Osteocyte (in vitro differentiated cells): ENCODE data around the gene LEMD2. TPM values are rescaled to one million over a fixed set of nuclear protein-coding genes. Genes with fewer than 3 reads are reported as not detected.
A peak's percentile ranks its signal among the peaks of the same experiment; 100 is the strongest.

Experiments
- DNase-seq: peaks from one replicate; pipeline ENCODE4 v3.0.0; 2021; ENCODE audit warnings: mixed read lengths; ENCODE audit not compliant: unreplicated experiment; ENCODE audit errors: extremely low spot score
- H3K27ac Mint-ChIP-seq: one replicate; pipeline ENCODE4 v1.8.0; 2021; ENCODE audit warnings: mild to moderate bottlenecking, mixed read lengths; ENCODE audit not compliant: unreplicated experiment
- H3K27me3 Mint-ChIP-seq: one replicate; pipeline ENCODE4 v1.8.0; 2021; ENCODE audit warnings: mixed read lengths; ENCODE audit not compliant: unreplicated experiment
- H3K36me3 Mint-ChIP-seq: one replicate; pipeline ENCODE4 v1.8.0; 2021; ENCODE audit warnings: mixed read lengths; ENCODE audit not compliant: unreplicated experiment
- H3K4me1 Mint-ChIP-seq: one replicate; pipeline ENCODE4 v1.8.0; 2021; ENCODE audit warnings: mixed read lengths; ENCODE audit not compliant: unreplicated experiment
- H3K4me3 Mint-ChIP-seq: one replicate; pipeline ENCODE4 v1.8.0; 2021; ENCODE audit warnings: mild to moderate bottlenecking, moderate library complexity, mixed read lengths; ENCODE audit not compliant: unreplicated experiment
- H3K9me3 Mint-ChIP-seq: one replicate; pipeline ENCODE4 v1.8.0; 2021; ENCODE audit warnings: mixed read lengths; ENCODE audit not compliant: unreplicated experiment
- CTCF ChIP-seq: fragments of 200-600 bp; sonication (generic); IDR thresholded peaks from 2 replicates; pipeline ENCODE4 v1.5.0; 2021; ENCODE audit warnings: antibody characterized with exemption, mild to moderate bottlenecking, moderate library complexity
- long read RNA-seq: library from polyadenylated mRNA; unstranded; transcript quantifications from one replicate; pipeline ENCODE4 v2.0.0, GENCODE V29; 2021
- total RNA-seq: library from RNA; stranded (reverse); gene quantifications from 2 replicates; pipeline ENCODE4 v1.2.1, GENCODE V29; 2021

The LEMD2 gene
- 69.3 and 70.4 TPM in 2 replicates for total RNA-seq
- long read RNA-seq, partial matches to known transcripts: 0 of 1 reads
- long read RNA-seq, other reads (novel, unspliced or antisense): 1 of 1 reads

- no peak for TF ChIP-seq CTCF
- DNase-seq: peak; percentile 98
- H3K9me3 Mint-ChIP-seq: no peaks in the 10 kb centered on the region
- peak within 1 kb of the TSS; percentile 82 for H3K4me3 Mint-ChIP-seq
- peak within 1 kb of the TSS; percentile 93 for H3K27ac Mint-ChIP-seq
- H3K27me3 Mint-ChIP-seq: no peaks in the 10 kb centered on the region
- H3K4me1 Mint-ChIP-seq: peaks cover 56% of the 10 kb centered on the region
- H3K36me3 Mint-ChIP-seq: peaks cover 8% of the 10 kb centered on the region
Measured at GRCh38 chr6:33788694-33789549, at the start of gene LEMD2. TSS of gene LEMD2 (minus strand) at chr6:33789130. CDS start at chr6:33789116, 14 bp downstream.

- no peak for DNase-seq
- Mint-ChIP-seq H3K27ac (peak overlapping the region; percentile 94), H3K27me3 (no peaks in the 10 kb centered on the region), H3K4me1 (peaks cover 39% of the 10 kb centered on the region), H3K4me3 (no peak overlapping the region), H3K36me3 (no peaks in the 10 kb centered on the region), H3K9me3 (peaks cover 6% of the 10 kb centered on the region)
- TF ChIP-seq CTCF: no peak
Measured at GRCh38 chr6:33837971-33838665, 49.2 kb upstream of the LEMD2 start.

GRCh38 chr6:33836806-33837469 lies 48.0 kb upstream of the LEMD2 start:
- Mint-ChIP-seq H3K4me1 (peaks cover 37% of the 10 kb centered on the region), H3K27ac (no peak overlapping the region)

GRCh38 chr6:33834401-33835392 lies 45.8 kb upstream of the LEMD2 start:
- H3K9me3 Mint-ChIP-seq: peaks cover 6% of the 10 kb centered on the region
- peaks cover 8% of the 10 kb centered on the region for H3K27me3 Mint-ChIP-seq
- H3K4me1 Mint-ChIP-seq: peaks cover 22% of the 10 kb centered on the region
- no peaks in the 10 kb centered on the region for H3K36me3 Mint-ChIP-seq
- no peak for DNase-seq
- H3K27ac Mint-ChIP-seq: no peak overlapping the region
- no peak for TF ChIP-seq CTCF
- H3K4me3 Mint-ChIP-seq: no peak overlapping the region

More at GRCh38 chr6:33836806-33837469, 48.0 kb upstream of the LEMD2 start:
- no peak overlapping the region for H3K4me3 Mint-ChIP-seq
- no peaks in the 10 kb centered on the region for H3K36me3 Mint-ChIP-seq
- H3K9me3 Mint-ChIP-seq: peaks cover 6% of the 10 kb centered on the region
- no peaks in the 10 kb centered on the region for H3K27me3 Mint-ChIP-seq
- no peak for DNase-seq
- no peak for TF ChIP-seq CTCF
